HG02884 (cell line): Measurements from ENCODE around the gene PDE4A.
"Not testable (repeated sequence)": the region's sequence is repeated elsewhere in the genome, so short reads cannot be mapped to it uniquely, and the experiment has no call there.

Experiments
- ATAC-seq: cut with Tn5 transposase; IDR thresholded peaks from one replicate; pipeline ENCODE4 v1.9.1; 2021; ENCODE audit warnings: mild to moderate bottlenecking, moderate library complexity; ENCODE audit not compliant: unreplicated experiment

Gene PDE4A

DNA sequence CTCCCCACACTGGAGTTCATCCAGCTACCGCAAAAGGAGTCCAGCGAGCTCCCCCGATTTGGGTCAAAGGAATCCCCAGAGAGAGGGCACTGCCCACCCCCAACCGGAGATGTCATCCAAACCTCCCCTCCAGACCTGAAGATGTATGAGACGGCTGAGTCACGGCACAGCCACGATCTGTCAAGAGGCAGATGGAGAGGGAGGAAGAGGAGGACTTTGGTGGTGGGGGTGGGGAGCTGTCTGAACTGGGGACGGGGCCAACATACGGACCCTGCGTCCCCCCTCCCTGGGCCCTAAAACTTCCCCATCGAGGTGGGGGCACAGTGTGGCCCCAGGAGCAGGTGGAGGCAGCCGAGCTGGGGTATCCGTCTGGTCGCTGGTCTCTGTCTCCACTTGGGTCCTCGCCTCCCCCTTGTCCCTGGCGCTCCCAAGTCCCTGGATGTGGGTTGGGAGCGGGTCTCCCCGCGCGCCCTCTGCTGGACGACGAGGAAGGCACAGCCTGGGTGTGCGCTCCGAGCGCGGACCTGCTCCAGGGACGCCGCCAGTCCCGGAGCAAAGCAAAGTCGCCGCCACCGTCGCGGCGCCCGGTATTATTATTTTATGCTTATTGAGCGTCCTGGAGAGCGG is 3.8 kb downstream of the PDE4A start:
- ATAC-seq: no peak

GRCh38 chr19:10427169-10427568 is 6.8 kb downstream of the PDE4A start:
- ATAC-seq: no peak

DNA sequence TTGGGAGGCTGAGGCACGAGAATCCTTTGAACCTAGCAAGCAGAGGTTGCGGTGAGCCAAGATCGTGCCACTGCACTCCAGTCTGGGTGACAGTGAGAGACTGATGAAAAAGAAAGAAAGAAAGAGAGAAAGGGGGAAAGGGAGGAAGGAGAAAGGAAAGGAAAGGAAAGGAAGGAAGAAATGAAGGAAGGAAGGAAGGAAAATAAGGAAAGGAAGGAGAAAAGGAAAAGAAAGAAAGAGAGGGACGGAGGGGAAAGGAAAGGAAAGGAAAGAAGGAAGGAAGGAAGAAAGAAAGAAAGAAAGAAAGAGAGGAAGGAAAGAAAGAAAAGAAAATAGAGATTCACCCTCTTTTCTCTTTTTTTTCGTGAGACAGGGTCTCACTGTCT is 8.7 kb downstream of the PDE4A start:
- ATAC-seq: no peak

DNA sequence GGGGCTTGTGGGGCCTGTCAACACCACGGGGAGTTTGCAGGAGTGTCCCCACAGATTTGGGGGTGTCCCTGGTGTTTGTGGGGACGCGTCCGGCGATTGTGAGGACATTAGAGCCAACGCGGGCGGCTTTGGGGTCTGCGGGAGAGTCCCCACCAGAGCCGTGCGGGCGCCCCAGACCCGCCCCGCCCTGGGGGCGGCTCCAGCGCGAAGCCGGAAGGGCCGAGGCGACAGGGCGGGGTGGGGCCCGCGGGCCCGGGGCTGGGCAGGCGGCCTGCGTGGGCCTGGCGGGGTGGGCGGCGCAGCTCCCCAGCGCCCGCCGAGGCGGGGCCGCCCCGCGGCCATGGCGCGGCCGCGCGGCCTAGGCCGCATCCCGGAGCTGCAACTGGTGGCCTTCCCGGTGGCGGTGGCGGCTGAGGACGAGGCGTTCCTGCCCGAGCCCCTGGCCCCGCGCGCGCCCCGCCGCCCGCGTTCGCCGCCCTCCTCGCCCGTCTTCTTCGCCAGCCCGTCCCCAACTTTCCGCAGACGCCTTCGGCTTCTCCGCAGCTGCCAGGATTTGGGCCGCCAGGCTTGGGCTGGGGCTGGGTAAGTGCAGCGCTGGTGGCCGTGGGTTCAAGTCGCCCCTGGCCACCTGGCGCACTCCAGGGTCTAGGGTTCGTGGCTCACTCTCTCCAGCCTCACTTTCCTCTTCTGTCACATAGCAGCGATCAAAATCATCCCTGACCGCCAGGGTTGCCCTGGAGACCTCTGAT is 10.3 kb downstream of the PDE4A start:
- ATAC-seq: no peak

DNA sequence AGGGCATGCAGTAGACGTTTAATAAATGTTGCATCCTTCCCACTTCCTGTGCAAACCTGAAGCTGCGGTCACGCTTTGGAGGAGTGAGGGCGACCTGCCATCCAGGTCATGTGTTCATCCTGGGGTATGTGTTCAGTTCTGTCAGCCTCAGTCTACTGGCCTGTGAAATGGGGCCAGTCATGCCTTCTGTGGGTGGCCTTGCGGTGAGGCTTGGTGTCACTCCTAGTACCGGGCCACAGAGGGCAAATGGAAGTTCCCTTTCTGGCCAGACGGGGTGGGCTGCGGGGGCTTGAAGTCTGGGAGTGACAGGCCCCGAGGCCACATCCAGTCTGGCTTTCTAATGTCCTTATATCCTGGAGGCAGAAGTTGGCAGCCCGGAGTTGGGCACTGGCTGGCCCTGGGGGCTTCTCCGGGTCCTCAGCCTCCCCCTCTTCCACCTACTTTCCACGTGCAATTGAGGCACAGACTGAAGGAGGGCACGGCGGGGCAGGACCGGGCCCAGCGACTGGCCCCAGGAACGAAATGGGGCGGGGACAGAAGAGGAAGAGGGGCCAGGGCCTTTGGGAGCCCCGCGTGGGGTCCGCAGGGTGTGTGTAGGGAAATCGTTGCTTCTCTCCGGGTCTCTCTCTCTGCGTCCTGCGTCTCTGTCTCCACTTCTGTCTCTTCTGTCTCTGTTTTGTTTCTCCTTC is 11.1 kb downstream of the PDE4A start:
- ATAC-seq: no peak

GRCh38 chr19:10431943-10432735 is 11.8 kb downstream of the PDE4A start:
- no peak for ATAC-seq

- no peak for ATAC-seq
These were observed 12.4 kb downstream of the PDE4A start for GRCh38 chr19:10432736-10433130.

DNA sequence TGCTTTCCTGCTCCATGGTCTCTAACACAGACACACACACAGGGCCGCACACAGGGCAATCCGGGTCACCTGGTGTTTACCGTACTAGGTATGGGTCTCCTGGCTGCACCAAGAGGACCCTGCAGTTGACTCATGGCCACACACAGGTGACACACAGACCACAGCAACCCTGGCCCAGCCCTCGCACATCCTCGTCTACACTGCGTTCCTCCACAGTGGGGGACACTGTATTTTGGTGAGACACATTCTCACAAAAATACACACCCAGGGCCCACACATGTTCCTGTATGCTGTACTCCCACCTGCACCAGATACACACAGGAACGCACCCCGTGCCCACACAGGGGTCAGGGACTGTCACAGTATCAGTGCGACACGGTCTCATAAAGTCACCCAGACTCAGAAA is 12.8 kb downstream of the PDE4A start:
- no peak for ATAC-seq

- no peak for ATAC-seq
These were observed 19.2 kb downstream of the PDE4A start for GRCh38 chr19:10439588-10439987.

DNA sequence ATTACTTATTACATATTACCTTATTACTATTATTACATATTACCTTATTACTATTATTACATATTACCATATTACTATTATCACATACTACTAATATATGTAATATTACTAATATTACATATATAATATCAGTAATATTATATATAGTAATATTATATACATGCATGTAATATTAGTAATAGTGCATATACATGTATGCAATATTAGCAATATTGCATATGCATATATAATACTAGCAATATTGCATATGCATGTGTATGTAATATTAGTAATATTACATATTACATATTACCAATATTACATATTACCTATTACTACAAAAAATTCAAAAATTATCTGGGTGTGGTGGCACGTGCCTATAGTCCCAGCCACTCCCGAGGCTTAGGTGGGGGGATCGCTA is 22.4 kb downstream of the PDE4A start:
- ATAC-seq: no peak

- no peak for ATAC-seq
These were observed 28.7 kb downstream of the PDE4A start for GRCh38 chr19:10449037-10449436.

GRCh38 chr19:10450191-10450852 is 30.0 kb downstream of the PDE4A start:
- ATAC-seq: no peak

- ATAC-seq: no peak
These were observed 30.7 kb downstream of the PDE4A start for GRCh38 chr19:10450853-10451609.

DNA sequence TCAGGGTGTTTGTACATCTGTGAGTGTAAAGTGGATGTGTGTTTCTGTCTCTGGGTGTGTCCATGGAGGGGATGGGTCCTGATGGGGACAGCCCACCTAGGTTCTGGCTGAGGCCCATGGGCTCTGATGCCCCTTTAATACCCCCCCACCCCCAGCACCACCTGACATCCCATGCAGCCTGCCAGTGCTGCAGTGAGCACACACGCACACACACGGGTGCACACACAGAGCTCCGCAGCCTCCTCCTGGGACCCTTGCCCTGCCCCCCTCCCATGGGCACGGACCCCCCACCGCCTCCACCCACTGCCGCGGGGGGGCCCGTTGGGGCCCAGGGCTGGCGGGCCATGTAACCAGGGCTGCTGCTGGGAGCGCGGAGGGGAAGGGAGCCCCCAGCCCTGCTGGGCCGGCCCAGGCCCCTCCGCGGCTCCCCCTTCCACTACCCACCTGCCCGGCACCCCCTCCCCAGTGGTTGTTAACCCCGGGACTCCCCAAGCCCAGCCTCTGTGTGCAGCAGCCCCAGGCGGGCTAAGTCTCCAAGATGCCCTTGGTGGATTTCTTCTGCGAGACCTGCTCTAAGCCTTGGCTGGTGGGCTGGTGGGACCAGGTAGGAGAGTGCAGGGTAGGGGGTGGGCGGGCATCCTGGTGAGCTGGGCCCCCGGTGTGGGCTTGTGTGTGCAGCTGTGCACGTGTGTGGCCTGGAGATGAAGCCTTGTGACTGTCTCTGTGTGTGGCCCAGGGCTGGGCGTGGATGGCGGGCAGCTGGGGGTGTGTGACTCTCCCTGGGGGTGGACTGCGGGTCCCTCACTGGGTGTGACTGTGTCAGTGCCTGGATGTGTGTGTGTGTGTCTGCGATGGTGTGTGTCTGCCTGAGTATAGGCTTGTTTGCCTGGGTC is 32.6 kb downstream of the PDE4A start:
- no peak for ATAC-seq

DNA sequence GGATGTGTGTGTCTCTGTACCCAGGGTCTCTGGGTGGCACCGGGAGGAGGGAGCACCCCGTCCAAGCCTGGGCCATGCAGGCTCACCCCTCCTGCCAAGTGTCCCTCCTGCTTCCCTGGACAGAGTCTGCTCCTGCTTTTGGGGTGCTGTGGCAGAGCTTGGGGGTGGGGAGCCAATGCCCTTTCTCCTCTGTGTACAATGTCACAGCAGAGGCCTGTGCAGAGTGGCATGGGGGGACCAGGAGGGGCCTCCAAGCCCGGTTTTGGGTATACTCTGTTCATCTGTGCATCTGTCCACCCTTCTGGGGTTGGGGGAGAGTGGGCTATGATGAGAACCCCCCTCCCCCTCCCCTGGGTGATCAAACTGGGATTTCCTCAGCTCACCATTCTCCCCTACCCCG is 33.5 kb downstream of the PDE4A start:
- ATAC-seq: no peak

GRCh38 chr19:10454267-10454666 is 33.9 kb downstream of the PDE4A start:
- ATAC-seq: no peak

DNA sequence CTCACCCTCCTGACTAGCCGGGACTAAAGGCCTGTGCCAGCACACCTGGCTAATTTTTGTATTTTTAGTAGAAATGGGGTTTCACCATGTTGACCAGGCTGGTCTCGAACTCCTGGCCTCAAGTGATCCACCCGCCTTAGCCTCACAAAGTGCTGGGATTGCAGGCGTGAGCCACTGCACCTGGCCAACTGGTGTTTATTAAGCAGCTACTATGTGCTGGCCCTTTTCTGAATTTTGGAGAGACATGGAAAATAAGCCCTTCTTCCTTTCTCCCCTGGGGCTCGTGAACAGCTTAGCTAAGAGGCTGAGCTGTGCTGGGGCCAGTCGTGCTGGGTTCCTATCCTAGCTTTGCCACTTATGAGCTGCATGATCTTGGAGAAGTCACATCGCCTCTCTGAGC is 38.4 kb downstream of the PDE4A start:
- not testable (repeated sequence) for ATAC-seq

DNA sequence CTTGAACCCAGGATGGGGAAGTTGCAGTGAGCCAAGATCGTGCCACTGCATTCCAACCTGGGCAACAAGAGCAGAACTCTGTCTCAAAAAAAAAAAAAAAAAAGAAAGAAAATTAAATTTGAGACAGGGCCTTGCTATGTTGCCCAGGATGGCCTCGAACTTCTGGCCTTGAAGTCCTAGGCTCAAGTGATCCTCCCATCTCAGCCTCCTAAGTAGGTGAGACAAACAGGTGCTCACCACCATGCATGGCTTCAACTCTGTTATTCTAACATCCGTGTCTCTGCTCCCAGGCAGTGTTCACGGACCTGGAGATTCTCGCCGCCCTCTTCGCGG is 40.3 kb downstream of the PDE4A start:
- ATAC-seq: no peak
